HL-60 (cell line): Measurements from ENCODE around the gene COBLL1.
"Not testable (repeated sequence)": the region's sequence is repeated elsewhere in the genome, so short reads cannot be mapped to it uniquely, and the experiment has no call there.

Source experiments
- DNase-seq, 2 experiments: peaks; one replicate each; pipeline ENCODE4 v3.0.0-alpha.2; 2010 to 2020; ENCODE audit warnings: low read depth in 1 of 2, low spot score in 1 of 2
- H3K27ac ChIP-seq: fragments of 250-450 bp; sonication (Bioruptor Pico); replicated peaks from 2 replicates; pipeline ENCODE4 v1.5.1; 2020; ENCODE audit warnings: mild to moderate bottlenecking, moderate library complexity
- H3K27me3 ChIP-seq: fragments of 250-450 bp; sonication (Bioruptor Pico); 2 replicates; pipeline ENCODE4 v1.5.1; 2021; ENCODE audit warnings: mild to moderate bottlenecking, moderate library complexity; ENCODE audit not compliant: insufficient read depth, poor library complexity, severe bottlenecking
- H3K4me3 ChIP-seq: replicated peaks from 2 replicates; pipeline ENCODE4 v1.5.1; 2011; ENCODE audit warnings: mild to moderate bottlenecking, control low read depth, low read length; ENCODE audit not compliant: insufficient read depth
- GABPA ChIP-seq: IDR thresholded peaks from 2 replicates; pipeline ENCODE4 v1.6.1; 2012; ENCODE audit warnings: low read depth
- POLR2AphosphoS5 ChIP-seq: IDR thresholded peaks from 2 replicates; pipeline ENCODE4 v1.6.1; 2012; ENCODE audit warnings: low read depth
- SPI1 ChIP-seq: IDR thresholded peaks from 2 replicates; pipeline ENCODE4 v1.6.1; 2012; ENCODE audit warnings: low read depth, mild to moderate bottlenecking, borderline replicate concordance
- TF ChIP-seq, protein P1 (sequence below): IDR thresholded peaks from 2 replicates; pipeline ENCODE4 v1.6.1; 2012; ENCODE audit warnings: low read depth; ENCODE audit not compliant: insufficient replicate concordance
- TF ChIP-seq, protein P2 (sequence below): IDR thresholded peaks from one replicate; pipeline ENCODE4 v1.5.1; 2011; ENCODE audit warnings: low read length, control low read depth, inconsistent platforms; ENCODE audit not compliant: insufficient read depth

The COBLL1 gene

DNA sequence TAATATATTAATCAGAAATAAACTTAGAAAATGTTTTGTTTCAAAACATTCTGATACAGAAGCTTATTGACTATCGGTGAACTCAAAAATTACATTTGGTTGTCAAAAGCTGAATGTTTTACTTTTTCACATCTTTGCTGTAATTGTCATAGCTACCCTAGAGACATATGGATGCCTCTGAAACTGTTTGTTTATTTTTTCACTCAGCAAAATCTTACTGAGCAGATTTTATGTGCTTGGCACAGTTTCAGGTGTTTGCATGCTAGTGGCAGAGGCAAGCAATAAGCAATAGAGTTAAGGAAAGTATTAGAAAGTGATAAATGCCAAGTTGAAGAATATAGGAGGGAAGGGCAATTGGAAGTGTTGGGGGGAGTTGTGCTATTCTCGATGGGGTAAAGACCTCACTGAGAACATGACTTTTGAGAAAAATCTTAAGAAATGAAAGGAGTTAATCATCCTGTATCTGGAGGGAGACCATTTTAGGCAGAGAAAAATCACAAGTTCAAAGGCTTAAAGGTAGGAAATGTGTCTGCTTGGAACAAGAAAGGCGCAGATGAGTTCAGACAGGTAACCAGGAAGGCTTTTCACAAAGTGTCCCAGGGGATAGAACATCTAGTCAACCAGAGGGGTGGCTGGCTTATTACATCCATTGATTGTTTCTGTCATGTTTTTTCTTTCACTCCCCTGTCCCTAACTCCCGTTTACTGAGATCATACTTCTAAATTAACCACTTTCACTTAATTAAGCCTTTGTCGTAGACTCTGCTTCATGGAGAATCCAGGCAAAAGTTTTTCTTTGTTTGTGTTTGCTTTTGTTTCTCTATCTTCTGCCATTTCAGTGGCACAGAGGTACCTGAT lies 27.2 kb upstream of the COBLL1 start:
- no peak for DNase-seq

DNA sequence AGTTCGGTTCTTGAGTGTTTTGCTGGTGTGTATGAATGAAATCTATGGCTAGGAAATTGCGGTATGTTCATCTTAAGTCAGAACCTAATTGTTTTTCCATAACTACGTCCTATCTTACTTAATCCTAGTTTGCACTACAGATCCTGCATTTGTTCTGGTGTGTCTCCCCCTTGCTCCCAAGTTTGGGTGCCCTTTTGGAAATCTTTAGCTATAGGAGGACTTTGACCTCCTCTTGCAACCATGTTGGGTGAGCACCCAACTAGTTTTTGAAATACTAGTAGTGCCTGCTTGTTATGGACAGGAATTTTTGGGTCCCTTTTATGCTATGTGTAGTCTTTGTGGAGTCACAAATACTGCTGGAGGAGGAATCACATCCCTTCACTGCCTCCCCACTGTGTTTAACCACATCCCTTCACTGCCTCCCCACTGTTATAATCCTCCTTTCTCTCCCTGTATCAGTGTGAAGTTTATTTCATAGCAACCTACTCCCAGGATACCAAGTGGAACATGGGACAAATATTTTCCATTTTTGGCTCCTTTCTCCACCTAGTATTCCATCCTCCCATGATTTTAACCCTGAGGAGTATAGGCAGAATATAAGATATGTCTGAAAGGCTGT lies 26.3 kb upstream of the COBLL1 start:
- H3K4me3 ChIP-seq: no peak overlapping the region
- no peak overlapping the region for H3K27ac ChIP-seq
- no peaks in the 10 kb centered on the region for H3K27me3 ChIP-seq
- DNase-seq: no peak
- TF ChIP-seq POLR2AphosphoS5 (no peak), SPI1 (no peak), GABPA (no peak)
- TF ChIP-seq, protein P1, sequence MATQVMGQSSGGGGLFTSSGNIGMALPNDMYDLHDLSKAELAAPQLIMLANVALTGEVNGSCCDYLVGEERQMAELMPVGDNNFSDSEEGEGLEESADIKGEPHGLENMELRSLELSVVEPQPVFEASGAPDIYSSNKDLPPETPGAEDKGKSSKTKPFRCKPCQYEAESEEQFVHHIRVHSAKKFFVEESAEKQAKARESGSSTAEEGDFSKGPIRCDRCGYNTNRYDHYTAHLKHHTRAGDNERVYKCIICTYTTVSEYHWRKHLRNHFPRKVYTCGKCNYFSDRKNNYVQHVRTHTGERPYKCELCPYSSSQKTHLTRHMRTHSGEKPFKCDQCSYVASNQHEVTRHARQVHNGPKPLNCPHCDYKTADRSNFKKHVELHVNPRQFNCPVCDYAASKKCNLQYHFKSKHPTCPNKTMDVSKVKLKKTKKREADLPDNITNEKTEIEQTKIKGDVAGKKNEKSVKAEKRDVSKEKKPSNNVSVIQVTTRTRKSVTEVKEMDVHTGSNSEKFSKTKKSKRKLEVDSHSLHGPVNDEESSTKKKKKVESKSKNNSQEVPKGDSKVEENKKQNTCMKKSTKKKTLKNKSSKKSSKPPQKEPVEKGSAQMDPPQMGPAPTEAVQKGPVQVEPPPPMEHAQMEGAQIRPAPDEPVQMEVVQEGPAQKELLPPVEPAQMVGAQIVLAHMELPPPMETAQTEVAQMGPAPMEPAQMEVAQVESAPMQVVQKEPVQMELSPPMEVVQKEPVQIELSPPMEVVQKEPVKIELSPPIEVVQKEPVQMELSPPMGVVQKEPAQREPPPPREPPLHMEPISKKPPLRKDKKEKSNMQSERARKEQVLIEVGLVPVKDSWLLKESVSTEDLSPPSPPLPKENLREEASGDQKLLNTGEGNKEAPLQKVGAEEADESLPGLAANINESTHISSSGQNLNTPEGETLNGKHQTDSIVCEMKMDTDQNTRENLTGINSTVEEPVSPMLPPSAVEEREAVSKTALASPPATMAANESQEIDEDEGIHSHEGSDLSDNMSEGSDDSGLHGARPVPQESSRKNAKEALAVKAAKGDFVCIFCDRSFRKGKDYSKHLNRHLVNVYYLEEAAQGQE: no peak
- TF ChIP-seq, protein P2, sequence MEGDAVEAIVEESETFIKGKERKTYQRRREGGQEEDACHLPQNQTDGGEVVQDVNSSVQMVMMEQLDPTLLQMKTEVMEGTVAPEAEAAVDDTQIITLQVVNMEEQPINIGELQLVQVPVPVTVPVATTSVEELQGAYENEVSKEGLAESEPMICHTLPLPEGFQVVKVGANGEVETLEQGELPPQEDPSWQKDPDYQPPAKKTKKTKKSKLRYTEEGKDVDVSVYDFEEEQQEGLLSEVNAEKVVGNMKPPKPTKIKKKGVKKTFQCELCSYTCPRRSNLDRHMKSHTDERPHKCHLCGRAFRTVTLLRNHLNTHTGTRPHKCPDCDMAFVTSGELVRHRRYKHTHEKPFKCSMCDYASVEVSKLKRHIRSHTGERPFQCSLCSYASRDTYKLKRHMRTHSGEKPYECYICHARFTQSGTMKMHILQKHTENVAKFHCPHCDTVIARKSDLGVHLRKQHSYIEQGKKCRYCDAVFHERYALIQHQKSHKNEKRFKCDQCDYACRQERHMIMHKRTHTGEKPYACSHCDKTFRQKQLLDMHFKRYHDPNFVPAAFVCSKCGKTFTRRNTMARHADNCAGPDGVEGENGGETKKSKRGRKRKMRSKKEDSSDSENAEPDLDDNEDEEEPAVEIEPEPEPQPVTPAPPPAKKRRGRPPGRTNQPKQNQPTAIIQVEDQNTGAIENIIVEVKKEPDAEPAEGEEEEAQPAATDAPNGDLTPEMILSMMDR: no peak

More for the DNA sequence above, 27.2 kb upstream of the COBLL1 start:
- Histone ChIP-seq H3K27me3 (no peaks in the 10 kb centered on the region), H3K27ac (no peak overlapping the region), H3K4me3 (no peak overlapping the region)
- TF ChIP-seq, protein P1: no peak
- TF ChIP-seq POLR2AphosphoS5 (no peak), GABPA (no peak), SPI1 (no peak)
- TF ChIP-seq, protein P2: no peak

DNA sequence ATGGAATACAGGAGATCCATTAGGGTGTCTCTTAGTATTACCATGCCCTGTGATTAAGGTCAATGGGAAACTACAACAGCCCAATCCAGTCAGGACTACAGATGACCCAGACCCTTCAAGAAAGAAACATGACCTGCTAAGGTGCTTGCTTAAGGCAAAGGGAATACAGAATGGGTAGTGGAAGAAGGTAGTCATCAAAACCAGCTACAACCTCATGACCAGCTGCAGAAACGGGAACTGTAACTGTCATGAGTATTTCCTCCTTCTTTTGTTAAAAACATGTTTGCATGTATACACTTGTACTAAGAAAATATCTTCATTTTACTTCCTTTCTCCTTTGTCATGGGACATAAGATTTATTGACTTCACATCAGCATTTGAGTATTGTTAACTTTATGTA lies 24.8 kb upstream of the COBLL1 start:
- peak; percentile 70; the same call in 1 of the 2 replicates for TF ChIP-seq SPI1
- H3K27me3 ChIP-seq, DNase-seq, H3K4me3 ChIP-seq, H3K27ac ChIP-seq: not testable (repeated sequence)

DNA sequence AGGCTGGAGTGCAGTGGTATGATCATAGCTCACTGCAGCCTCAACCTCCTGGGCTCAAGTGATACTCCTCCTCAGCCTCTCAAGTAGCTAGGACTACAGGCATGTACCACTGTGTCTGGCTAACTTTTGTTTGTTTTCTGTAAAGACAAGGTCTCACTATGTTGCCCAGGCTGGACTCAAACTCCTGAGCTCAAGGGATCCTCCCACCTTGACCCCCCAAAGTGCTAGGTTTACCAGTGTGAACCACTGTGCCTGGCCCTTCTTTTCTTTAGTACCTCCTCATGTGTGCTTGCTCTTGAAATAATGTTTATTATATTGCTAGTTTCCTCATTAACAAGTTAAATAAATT lies 19.0 kb upstream of the COBLL1 start:
- DNase-seq: no peak
- no peak overlapping the region for H3K4me3 ChIP-seq
- TF ChIP-seq, protein P2: no peak
- TF ChIP-seq SPI1: no peak
- no peak overlapping the region for H3K27ac ChIP-seq
- H3K27me3 ChIP-seq: no peaks in the 10 kb centered on the region

DNA sequence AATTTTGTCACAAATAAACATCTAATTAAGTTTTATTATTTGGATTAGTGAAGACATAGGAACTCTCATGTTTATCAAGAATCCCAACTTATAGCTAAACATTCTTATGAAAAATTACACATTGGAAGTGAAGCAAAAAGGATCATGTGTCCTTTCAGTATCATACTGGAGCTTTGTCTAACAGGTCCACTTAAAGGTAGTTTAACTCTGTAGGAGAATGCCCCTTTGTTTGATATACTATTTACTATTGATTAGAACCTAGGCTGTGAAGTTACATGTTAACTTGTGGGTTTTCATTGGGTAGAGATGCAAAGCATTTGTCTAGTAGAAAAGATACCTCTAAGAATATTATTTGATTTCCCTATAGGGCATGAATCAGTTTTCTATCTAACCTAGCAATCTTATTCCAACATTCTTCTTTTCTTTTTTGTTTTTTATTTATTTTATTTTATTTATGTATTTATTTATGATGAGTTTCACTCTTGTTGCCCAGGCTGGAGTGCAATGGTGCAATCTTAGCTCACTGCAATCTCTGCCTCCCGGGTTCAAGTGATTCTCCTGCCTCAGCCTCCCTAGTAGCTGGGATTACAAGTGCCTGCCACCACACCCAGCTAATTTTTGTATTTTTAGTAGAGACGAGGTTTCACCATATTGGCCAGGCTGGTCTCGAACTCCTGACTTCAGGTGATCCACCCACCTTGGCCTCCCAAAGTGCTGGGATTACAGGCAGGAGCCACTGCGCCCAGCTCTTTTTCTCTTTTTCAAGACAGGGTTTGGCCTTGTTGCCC lies 18.5 kb upstream of the COBLL1 start:
- H3K27me3 ChIP-seq, H3K4me3 ChIP-seq, H3K27ac ChIP-seq, DNase-seq: not testable (repeated sequence)
